Ovary (tissue), 9 donors: Measurements from ENCODE around the gene MAPK1. TPM values are rescaled to one million over a fixed set of nuclear protein-coding genes. Genes with fewer than 3 reads are reported as not detected.
A peak's percentile ranks its signal among the peaks of the same experiment; 100 is the strongest.
"Not testable (repeated sequence)": the region's sequence is repeated elsewhere in the genome, so short reads cannot be mapped to it uniquely, and the experiment has no call there.

ENCODE experiments used
- DNase-seq, 5 donors: peaks; one replicate each; pipeline ENCODE4 v3.0.0-alpha.2; 2019 to 2020
- H3K27ac ChIP-seq, 2 donors: fragments of 200-600 bp; one replicate each; pipeline versions ENCODE4 v1.5.1 to v1.8.0; 2019 to 2022
- H3K27me3 ChIP-seq: fragments of 200-600 bp; one replicate; pipeline ENCODE4 v1.8.0; 2022
- H3K36me3 ChIP-seq: fragments of 200-600 bp; sonication (generic); one replicate; pipeline ENCODE4 v1.5.1; 2019
- H3K4me1 ChIP-seq: one replicate; pipeline ENCODE4 v1.8.1; 2013; ENCODE audit warnings: mild to moderate bottlenecking, moderate library complexity; ENCODE audit not compliant: insufficient read depth
- H3K4me3 ChIP-seq: fragments of 200-600 bp; sonication (generic); one replicate; pipeline ENCODE4 v1.5.1; 2017
- H3K9me3 ChIP-seq, 2 donors: fragments of 200-600 bp in 1 of 2; sonication (generic) in 1 of 2; one replicate each; pipeline versions ENCODE4 v1.5.1 to v1.8.1; 2013 to 2019; ENCODE audit warnings: mild to moderate bottlenecking in 1 of 2, moderate library complexity in 1 of 2
- EP300 ChIP-seq: sonication (generic); formaldehyde crosslinking; IDR thresholded peaks from one replicate; pipeline ENCODE4 v1.6.1; 2017; ENCODE audit warnings: antibody characterized with exemption
- POLR2A ChIP-seq: fragments of 450-650 bp; IDR thresholded peaks from one replicate; pipeline ENCODE4 v1.6.1; 2017; ENCODE audit warnings: antibody characterized with exemption, mild to moderate bottlenecking, moderate library complexity
- WGBS, 3 donors: extraction: QIAGEN DNeasy Blood & Tissue Kit in 1 of 3; methylation state at CpG; one replicate each; pipeline versions ENCODE4 v1.1.5 to v1.1.7; 2013 to 2017; 5-methylcytosine and 5-hydroxymethylcytosine counted together
- intact Hi-C, 4 donors: fragments of 100-400 bp; cut with DNase I; formaldehyde crosslinking; loops; one replicate each; pipeline versions ENCODE4 v1.11.0 to v1.15.1; 2022 to 2023
- polyA plus RNA-seq, 2 donors: library from polyadenylated mRNA; stranded (reverse); fragments of 200-250 nt in 1 of 2; fragments of 350-450 nt in 1 of 2; fragmentation: Illumina TruSeq in 1 of 2; extraction: RNeasy Lipid Tissue Mini Kit (QIAGEN cat#74804) in 1 of 2; gene quantifications; one replicate each; pipeline ENCODE4 v1.2.3, GENCODE V29; 2013 to 2014
- total RNA-seq, 7 donors: library from RNA; depleted of rRNA in 2 of 7; stranded (reverse); fragments of >200 nt in 2 of 7; fragmentation: NEBNext Ultra II Directional in 3 of 7; extraction: Animal tissue kit (Norgen Biotek cat#: 25700) in 3 of 7; gene quantifications; one replicate each; pipeline versions ENCODE4 v1.1.0 to v1.2.4, GENCODE V29; 2016 to 2023
- TF ChIP-seq, protein P1 (sequence below), 3 donors: fragments of 450-650 bp in 2 of 3; fragments of 200-600 bp in 1 of 3; IDR thresholded peaks; one replicate each; pipeline versions ENCODE4 v1.5.1 to v1.8.0; 2016 to 2022; ENCODE audit warnings: antibody characterized with exemption in 3 of 3, mild to moderate bottlenecking in 1 of 3
- donor health status: DM: no; HTN: no; CAD: no; lungs with moderate emphysema.
- donor health status: DM: no; HTN: no; CAD: no.
- donor health status: Bipolar disorder and iron deficiency.
- donor health status: DM: yes; HTN: yes; CAD: no.
- donor health status: DM: no; HTN: no; CAD: no.
- donor health status: DM: yes; HTN: yes; CAD: no.

MAPK1 gene
- total and polyA plus RNA-seq, 9 donors, result 12.3 to 125 (median 98.1) TPM

DNA sequence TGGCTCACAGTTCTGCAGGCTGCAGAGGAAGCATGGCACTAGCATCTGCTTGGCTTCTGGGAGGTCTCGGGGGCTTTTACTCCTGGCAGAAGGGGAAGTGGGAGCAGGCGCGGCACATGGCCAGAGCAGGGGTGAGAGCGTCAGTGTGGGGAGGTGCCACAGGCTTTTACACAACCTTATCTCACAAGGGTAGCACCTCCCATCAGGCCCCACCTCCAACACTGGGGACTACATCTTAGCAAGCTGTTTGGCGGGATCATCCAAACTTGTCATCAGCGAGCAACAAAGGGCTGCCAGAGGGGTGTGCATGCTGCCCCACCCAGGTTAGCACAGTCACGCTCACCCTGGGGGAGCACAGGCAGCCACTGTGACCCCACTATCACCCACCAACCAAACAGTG is 112.9 kb downstream of the MAPK1 start:
- H3K4me3 ChIP-seq, result no peak overlapping the region
- WGBS, 3 donors, result 7 to 15% (median 9%) methylated on average over 7 of the region's 7 CpGs
- H3K27me3 ChIP-seq, result no peaks in the 10 kb centered on the region
- intact Hi-C loops, result no loop called here
- DNase-seq, result peak; percentile 42 to 69 (median 53)
- peaks cover 24% of the 10 kb centered on the region for H3K4me1 ChIP-seq
- H3K9me3 ChIP-seq, result no peaks in the 10 kb centered on the region
- H3K36me3 ChIP-seq, result no peaks in the 10 kb centered on the region
- H3K27ac ChIP-seq, result no peak overlapping the region
- no peak for TF ChIP-seq EP300
- no peak for TF ChIP-seq POLR2A
- TF ChIP-seq, protein P1, sequence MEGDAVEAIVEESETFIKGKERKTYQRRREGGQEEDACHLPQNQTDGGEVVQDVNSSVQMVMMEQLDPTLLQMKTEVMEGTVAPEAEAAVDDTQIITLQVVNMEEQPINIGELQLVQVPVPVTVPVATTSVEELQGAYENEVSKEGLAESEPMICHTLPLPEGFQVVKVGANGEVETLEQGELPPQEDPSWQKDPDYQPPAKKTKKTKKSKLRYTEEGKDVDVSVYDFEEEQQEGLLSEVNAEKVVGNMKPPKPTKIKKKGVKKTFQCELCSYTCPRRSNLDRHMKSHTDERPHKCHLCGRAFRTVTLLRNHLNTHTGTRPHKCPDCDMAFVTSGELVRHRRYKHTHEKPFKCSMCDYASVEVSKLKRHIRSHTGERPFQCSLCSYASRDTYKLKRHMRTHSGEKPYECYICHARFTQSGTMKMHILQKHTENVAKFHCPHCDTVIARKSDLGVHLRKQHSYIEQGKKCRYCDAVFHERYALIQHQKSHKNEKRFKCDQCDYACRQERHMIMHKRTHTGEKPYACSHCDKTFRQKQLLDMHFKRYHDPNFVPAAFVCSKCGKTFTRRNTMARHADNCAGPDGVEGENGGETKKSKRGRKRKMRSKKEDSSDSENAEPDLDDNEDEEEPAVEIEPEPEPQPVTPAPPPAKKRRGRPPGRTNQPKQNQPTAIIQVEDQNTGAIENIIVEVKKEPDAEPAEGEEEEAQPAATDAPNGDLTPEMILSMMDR (IDR thresholded peaks at IDR 0.05), result no peak

- Histone ChIP-seq H3K36me3 (no peaks in the 10 kb centered on the region), H3K27me3 (no peaks in the 10 kb centered on the region), H3K4me1 (peaks cover 17% of the 10 kb centered on the region), H3K9me3 (no peaks in the 10 kb centered on the region), H3K4me3 (no peak overlapping the region), H3K27ac (no peak overlapping the region)
- DNase-seq, result no peak
- 63 to 71% (median 69%) methylated on average over 14 of the region's 14 CpGs for WGBS, 3 donors
- intact Hi-C loops, result no loop called here
- TF ChIP-seq, protein P1 (IDR thresholded peaks at IDR 0.05), result no peak
- TF ChIP-seq EP300 (no peak), POLR2A (no peak)
These were observed 113.9 kb downstream of the MAPK1 start for GRCh38 chr22:21753374-21754111.

DNA sequence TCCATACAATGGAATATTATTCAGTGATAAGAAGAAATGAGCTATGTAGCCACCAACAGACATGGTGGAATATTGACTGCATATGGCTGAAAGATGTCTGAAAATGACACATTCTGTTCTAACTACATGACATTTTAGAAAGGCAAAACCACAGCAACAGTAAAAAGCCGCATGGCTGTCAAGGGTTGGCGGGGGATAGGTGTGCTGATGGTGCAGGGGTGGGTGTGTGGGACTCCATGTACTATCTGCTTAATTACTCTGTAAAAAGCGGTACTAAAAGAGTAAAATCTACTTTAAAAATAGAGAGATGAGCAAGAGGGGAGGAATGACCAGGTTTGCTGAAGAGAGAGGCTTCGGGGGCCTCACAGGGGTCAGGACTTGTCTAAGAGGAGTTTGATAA is 115.2 kb downstream of the MAPK1 start:
- Histone ChIP-seq H3K4me1 (peaks cover 14% of the 10 kb centered on the region), H3K9me3 (no peaks in the 10 kb centered on the region), H3K4me3 (no peak overlapping the region), H3K36me3 (no peaks in the 10 kb centered on the region), H3K27ac (no peak overlapping the region), H3K27me3 (no peaks in the 10 kb centered on the region)
- intact Hi-C loops, result no loop called here
- 77 to 80% (median 80%) methylated on average over 4 of the region's 4 CpGs for WGBS, 3 donors
- no peak for DNase-seq
- no peak for TF ChIP-seq EP300
- TF ChIP-seq, protein P1 (IDR thresholded peaks at IDR 0.05), result no peak
- no peak for TF ChIP-seq POLR2A

DNA sequence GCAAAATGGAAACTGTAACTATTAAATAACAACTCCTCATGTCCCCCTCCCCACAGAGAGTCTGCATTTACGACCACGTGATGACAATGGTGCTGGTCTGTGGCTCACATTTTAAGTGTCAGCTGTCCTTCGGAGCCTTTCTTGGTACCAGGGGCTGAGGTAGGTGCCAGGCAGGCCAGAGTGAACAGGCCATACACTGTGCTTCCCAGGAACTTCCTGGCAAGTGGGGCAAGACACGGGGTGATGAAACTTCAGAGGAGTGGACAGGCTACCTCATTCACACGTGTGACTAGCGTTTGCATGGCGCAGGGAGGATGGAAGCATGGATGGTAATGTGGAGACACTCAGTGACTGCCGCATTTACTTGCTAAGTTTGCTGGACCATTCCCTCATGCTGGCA is 121.5 kb downstream of the MAPK1 start:
- no peak for DNase-seq
- WGBS, 3 donors, result 85 to 88% (median 85%) methylated on average over 8 of the region's 8 CpGs
- no peaks in the 10 kb centered on the region for H3K36me3 ChIP-seq
- H3K4me3 ChIP-seq, result no peak overlapping the region
- TF ChIP-seq EP300 (no peak), POLR2A (no peak)
- TF ChIP-seq, protein P1 (IDR thresholded peaks at IDR 0.05), result no peak
- H3K27me3 ChIP-seq, result no peaks in the 10 kb centered on the region
- peaks cover 3% of the 10 kb centered on the region for H3K4me1 ChIP-seq
- H3K27ac ChIP-seq, result no peak overlapping the region
- intact Hi-C loops, result no loop called here
- H3K9me3 ChIP-seq, result no peaks in the 10 kb centered on the region

- WGBS, 3 donors, result 81 to 87% (median 82%) methylated on average over 6 of the region's 6 CpGs
- intact Hi-C loops, DNase-seq: not testable (repeated sequence)
These were observed 122.5 kb downstream of the MAPK1 start for GRCh38 chr22:21744917-21745316.

More at GRCh38 chr22:21744917-21745316, 122.5 kb downstream of the MAPK1 start:
- H3K9me3 ChIP-seq, H3K27me3 ChIP-seq, H3K27ac ChIP-seq, H3K4me1 ChIP-seq, H3K4me3 ChIP-seq, H3K36me3 ChIP-seq: not testable (repeated sequence)
